GM12878 (cell line): ENCODE measurements around the gene OR4D5. TPM values are rescaled to one million over a fixed set of nuclear protein-coding genes. Genes with fewer than 3 reads are reported as not detected.

Experiments
- ATAC-seq: fragments of 200-7000 bp; cut with Tn5 transposase; 3 replicates; pipeline ENCODE4 v1.9.1; 2020; ENCODE audit warnings: mild to moderate bottlenecking, moderate library complexity
- Bru-seq: library from RNA; stranded (reverse); fragments of 400-500 nt; gene quantifications from one replicate; lab custom pipeline; 2021; lab: Mats Ljungman, UMichigan
- BruChase-seq, 2 experiments: library from RNA; stranded (reverse); fragments of 400-500 nt; gene quantifications; one replicate each; lab custom pipeline; 2021; lab: Mats Ljungman, UMichigan
- BruUV-seq: library from RNA; stranded (reverse); fragments of 400-500 nt; replicated peaks from 2 replicates; lab custom pipeline; 2021; lab: Mats Ljungman, UMichigan
- CTCF ChIA-PET: fragments of 300-600 bp; sonication (Branson Sonifier 250); formaldehyde crosslinking; extraction: SDS; loops from one replicate; lab custom pipeline; 2021; ENCODE audit warnings: inconsistent platforms; lab: Yijun Ruan, JAX
- POLR2A ChIA-PET: fragments of 350-600 bp; formaldehyde crosslinking; extraction: SDS; loops from one replicate; lab custom pipeline; 2021; ENCODE audit warnings: inconsistent platforms; lab: Charles Lee
- RAD21 ChIA-PET: fragments of 300-600 bp; sonication (Branson Sonifier 250); formaldehyde crosslinking; loops from one replicate; lab custom pipeline; 2023; ENCODE audit warnings: antibody characterized with exemption; ENCODE audit not compliant: unreplicated experiment; lab: Charles Lee
- SMC1A ChIA-PET: fragments of 300-600 bp; sonication (Branson Sonifier 250); formaldehyde crosslinking; loops from one replicate; lab custom pipeline; 2023; ENCODE audit not compliant: unreplicated experiment, uncharacterized antibody; lab: Charles Lee
- DNase-seq: peaks from one replicate; pipeline ENCODE4 v3.0.0-alpha.2; 2011; ENCODE audit warnings: low read depth, low spot score
- FAIRE-seq: peaks from 3 replicates; lab custom pipeline; 2011; peaks lifted over from hg19 to GRCh38; lab: Jason Lieb, UNC
- H2AFZ ChIP-seq: 2 replicates; pipeline ENCODE4 v1.6.0; 2011; ENCODE audit warnings: low read depth, low read length, control low read depth; ENCODE audit not compliant: control insufficient read depth
- H3K27ac ChIP-seq: 2 replicates; pipeline ENCODE4 v1.5.1; 2011; ENCODE audit warnings: control low read depth; ENCODE audit not compliant: control insufficient read depth, insufficient read depth
- H3K27me3 ChIP-seq, 2 experiments: replicated peaks in 1 of 2; 2 replicates each; pipeline versions ENCODE4 v1.6.0 to v1.6.1; 2011; ENCODE audit warnings: low read length in 1 of 2; ENCODE audit not compliant: control insufficient read depth in 2 of 2, insufficient read depth in 2 of 2
- H3K36me3 ChIP-seq, 2 experiments: 2 replicates each; pipeline ENCODE4 v1.5.1; 2011; ENCODE audit warnings: low read length in 1 of 2; ENCODE audit not compliant: control insufficient read depth in 2 of 2, insufficient read depth in 2 of 2
- H3K4me1 ChIP-seq: 2 replicates; pipeline ENCODE4 v1.6.1; 2011; ENCODE audit warnings: mild to moderate bottlenecking, low read length, moderate library complexity, mixed read lengths; ENCODE audit not compliant: control insufficient read depth, insufficient read depth
- H3K4me2 ChIP-seq: 2 replicates; pipeline ENCODE4 v1.6.0; 2011; ENCODE audit warnings: control low read depth; ENCODE audit not compliant: control insufficient read depth, insufficient read depth
- H3K4me3 ChIP-seq: fragments of 200-600 bp; sonication (generic); 2 replicates; pipeline ENCODE4 v1.5.1; 2016
- H3K79me2 ChIP-seq: 2 replicates; pipeline ENCODE4 v1.6.0; 2011; ENCODE audit warnings: low read length; ENCODE audit not compliant: control insufficient read depth, insufficient read depth
- H3K9ac ChIP-seq: 2 replicates; pipeline ENCODE4 v1.8.0; 2011; ENCODE audit warnings: low read length, control low read depth, mixed read lengths; ENCODE audit not compliant: control insufficient read depth, insufficient read depth
- H3K9me3 ChIP-seq: replicated peaks from 3 replicates; pipeline ENCODE4 v1.5.1; 2011; ENCODE audit warnings: mild to moderate bottlenecking, low read length; ENCODE audit not compliant: control insufficient read depth, insufficient read depth
- H4K20me1 ChIP-seq: 2 replicates; pipeline ENCODE4 v1.6.0; 2011; ENCODE audit not compliant: control insufficient read depth, insufficient read depth
- ATF3 ChIP-seq: IDR thresholded peaks from 2 replicates; pipeline ENCODE4 v1.6.1; 2011; ENCODE audit warnings: low read depth, mild to moderate bottlenecking, low read length, moderate library complexity, borderline replicate concordance; ENCODE audit errors: extremely low read depth
- BACH1 ChIP-seq: fragments of 450-650 bp; IDR thresholded peaks from 2 replicates; pipeline ENCODE4 v1.6.1; 2017; ENCODE audit warnings: mild to moderate bottlenecking, borderline replicate concordance
- ETV6 ChIP-seq, 2 experiments: fragments of 450-650 bp in 1 of 2; IDR thresholded peaks in 1 of 2; conservative IDR thresholded peaks in 1 of 2; 2 replicates each; pipeline ENCODE4 v1.6.1; 2014; ENCODE audit warnings: antibody characterized with exemption in 1 of 2, borderline replicate concordance in 1 of 2, low read depth in 1 of 2, mild to moderate bottlenecking in 1 of 2, moderate library complexity in 1 of 2
- GATAD2B ChIP-seq: fragments of 450-650 bp; conservative IDR thresholded peaks from 2 replicates; pipeline ENCODE4 v1.6.1; 2017; ENCODE audit warnings: low read depth, mild to moderate bottlenecking, moderate library complexity
- HDAC2 ChIP-seq: fragments of 200-600 bp; sonication (generic); IDR thresholded peaks from 2 replicates; pipeline ENCODE4 v1.6.1; 2017
- HDAC6 ChIP-seq: fragments of 200-600 bp; sonication (generic); IDR thresholded peaks from one replicate; pipeline ENCODE4 v1.8.0; 2017; ENCODE audit warnings: antibody characterized with exemption; ENCODE audit not compliant: unreplicated experiment
- LARP7 ChIP-seq: fragments of 450-650 bp; IDR thresholded peaks from 2 replicates; pipeline ENCODE4 v1.6.1; 2017; ENCODE audit warnings: mild to moderate bottlenecking
- MXI1 ChIP-seq: fragments of 150-350 bp; IDR thresholded peaks from 2 replicates; pipeline ENCODE4 v1.6.1; 2011; ENCODE audit warnings: low read depth, mild to moderate bottlenecking, inconsistent platforms, low read length, improper control_type of control experiment
- MYB ChIP-seq: fragments of 150-350 bp; IDR thresholded peaks from 2 replicates; pipeline ENCODE4 v1.6.1; 2014; ENCODE audit warnings: mild to moderate bottlenecking, low read depth, low read length, borderline replicate concordance
- NR2F1 ChIP-seq: fragments of 450-650 bp; conservative IDR thresholded peaks from 2 replicates; pipeline ENCODE4 v1.6.1; 2017; ENCODE audit warnings: mild to moderate bottlenecking
- SIN3A ChIP-seq: IDR thresholded peaks from 2 replicates; pipeline ENCODE4 v1.6.1; 2012; ENCODE audit warnings: low read depth, low read length, improper control_type of control experiment
- WGBS: methylation state at CpG from one replicate; pipeline ENCODE4 v1.1.6; 2016; ENCODE audit warnings: low lambda C conversion rate; ENCODE audit not compliant: insufficient replicate concordance, insufficient coverage; ENCODE audit errors: missing lambda C conversion rate; 5-methylcytosine and 5-hydroxymethylcytosine counted together
- in situ Hi-C: fragments of 300-500 bp; cut with MboI; formaldehyde crosslinking; loops from 9 replicates; pipeline ENCODE4 v1.14.3; 2018; ENCODE audit warnings: mixed read lengths
- intact Hi-C: fragments of 100-400 bp; cut with micrococcal nuclease; formaldehyde crosslinking; loops from one replicate; pipeline ENCODE4 v1.14.2; 2022; ENCODE audit not compliant: unreplicated experiment
- long read RNA-seq, 2 experiments: library from polyadenylated mRNA; unstranded; transcript quantifications; one replicate each; pipeline ENCODE4 v2.0.0, GENCODE V29; 2019 to 2020
- polyA minus RNA-seq, 3 experiments: library from RNA; depleted of rRNA, polyadenylated mRNA; stranded (reverse); fragments of >200 nt; gene quantifications; 2 replicates each; pipeline ENCODE4 v1.2.3, GENCODE V29; 2011
- polyA plus RNA-seq, 11 experiments: library from polyadenylated mRNA; depleted of rRNA in 4 of 11; unstranded in 6 of 11; stranded (reverse) in 5 of 11; fragments of >200 nt; fragmentation: Nextera tagmentation in 4 of 11; fragmentation: Illumina TruSeq in 1 of 11; extraction: Ambion mirVana in 4 of 11; extraction: Trizol in 1 of 11; gene quantifications; 1 replicate in 1 of 11; 2 replicates in 10 of 11; pipeline versions ENCODE4 v1.2.1 to v1.2.3, GENCODE V29; 2011 to 2016; ENCODE audit warnings: inconsistent platforms in 2 of 11, missing spikeins in 2 of 11, low read depth in 1 of 11
- total RNA-seq, 4 experiments: library from RNA; depleted of rRNA in 3 of 4; stranded (reverse); fragments of >200 nt in 3 of 4; fragmentation: Illumina TruSeq in 1 of 4; extraction: Trizol in 1 of 4; gene quantifications; 2 replicates each; pipeline versions ENCODE4 v1.2.1 to v1.2.3, GENCODE V29; 2013 to 2021
- TF ChIP-seq, protein P1 (sequence below): fragments of 450-650 bp; IDR thresholded peaks from 2 replicates; pipeline ENCODE4 v1.6.1; 2017; ENCODE audit warnings: mild to moderate bottlenecking, low read depth, inconsistent platforms; ENCODE audit not compliant: poor library complexity, severe bottlenecking
- TF ChIP-seq, protein P2 (sequence below): fragments of 450-650 bp; IDR thresholded peaks from 2 replicates; pipeline ENCODE4 v1.6.1; 2017; ENCODE audit warnings: low read depth, mild to moderate bottlenecking, moderate library complexity
- TF ChIP-seq, protein P3 (sequence below): IDR thresholded peaks from 2 replicates; pipeline ENCODE4 v1.6.1; 2011; ENCODE audit warnings: borderline replicate concordance, low read depth, mild to moderate bottlenecking, moderate library complexity, low read length; ENCODE audit not compliant: insufficient read depth, poor library complexity, severe bottlenecking

OR4D5 gene
- not detected in 2 replicates for total RNA-seq (2013; cell fraction: nucleolus; rRNA removed)
- total RNA-seq (2014; rRNA removed) (not detected in 2 replicates), total RNA-seq (2014; rRNA removed; fragmentation: Illumina TruSeq; extraction: Trizol) (not detected in 2 replicates), total RNA-seq (2021) (not detected in 2 replicates), polyA plus RNA-seq (2011; rRNA removed) (not detected in 2 replicates), polyA plus RNA-seq (2014; fragmentation: Illumina TruSeq; extraction: Trizol) (not detected in 2 replicates), polyA plus RNA-seq (2014; fragmentation: Nextera tagmentation; extraction: Ambion mirVana) (not detected), polyA plus RNA-seq (2014; rRNA removed) (not detected in 2 replicates), polyA plus RNA-seq (2016; fragmentation: Nextera tagmentation; extraction: Ambion mirVana) (not detected), polyA minus RNA-seq (2011; rRNA and poly(A)+ RNA removed) (not detected in 2 replicates), Bru-seq, nascent RNA (not detected), BruChase-seq, experiment 1, labeled RNA remaining after a 6-hour chase (not detected), BruChase-seq, experiment 2, labeled RNA remaining after a 2-hour chase (not detected)
- not detected for polyA plus RNA-seq (2011; ENCODE audit: low read depth)
- not detected in 2 replicates for polyA plus RNA-seq (2011; cell fraction: cytosol; rRNA removed)
- not detected in 2 replicates for polyA plus RNA-seq (2011; cell fraction: nucleus; rRNA removed)
- not detected in 2 replicates for polyA plus RNA-seq (2012)
- not detected in 2 replicates for polyA minus RNA-seq (2011; cell fraction: cytosol; rRNA and poly(A)+ RNA removed)
- polyA minus RNA-seq (2011; cell fraction: nucleus; rRNA and poly(A)+ RNA removed) = not detected in 2 replicates
- long read RNA-seq, experiment 1 = 0 reads
- long read RNA-seq, experiment 2 = 0 reads

DNA sequence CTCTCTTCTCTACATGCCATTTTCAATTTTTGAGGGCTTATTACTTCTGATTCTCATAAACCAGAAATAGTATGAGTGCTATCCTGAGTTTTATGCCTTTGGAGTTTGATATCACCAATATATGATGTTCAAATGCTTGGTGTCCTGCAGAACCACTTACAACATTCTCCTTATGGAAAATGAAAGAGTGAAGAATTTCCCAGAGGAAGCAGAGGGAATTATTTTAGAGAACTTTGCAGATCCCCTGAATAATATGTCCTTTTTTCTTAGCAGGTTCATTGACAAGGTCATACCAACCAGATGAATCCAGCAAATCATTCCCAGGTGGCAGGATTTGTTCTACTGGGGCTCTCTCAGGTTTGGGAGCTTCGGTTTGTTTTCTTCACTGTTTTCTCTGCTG lies at the start of gene OR4D5:
OR4D5 (plus strand) TSS at position 301 of the 400 bp plus-strand sequence; CDS start at position 301, 0 bp downstream.
- no peak within 1 kb of the TSS for H3K4me3 ChIP-seq
- in situ Hi-C loops (no loop called here), intact Hi-C loops (no loop called here)
- ATAC-seq = no peak
- RAD21 ChIA-PET = no interaction called here
- no peaks in the 10 kb centered on the region for H3K9me3 ChIP-seq
- DNase-seq = no peak
- SMC1A ChIA-PET = no interaction called here
- 8% methylated on average over 1 of the region's 1 CpG for WGBS
- POLR2A ChIA-PET = no interaction called here
- H3K27ac ChIP-seq = no peak within 1 kb of the TSS
- H3K36me3 ChIP-seq = no peaks in the 10 kb centered on the region
- H4K20me1 ChIP-seq = no peaks in the 10 kb centered on the region
- no peaks in the 10 kb centered on the region for H3K79me2 ChIP-seq
- no peak within 1 kb of the TSS for H2AFZ ChIP-seq
- CTCF ChIA-PET = interaction anchor here (1.3 kb wide), 1 partner anchor 10 kb away, joined by 3 read pairs; no protein-coding TSS in a partner anchor
- no peak within 1 kb of the TSS for H3K9ac ChIP-seq
- no TSS peak for BruUV-seq
- no peak within 1 kb of the TSS for H3K4me2 ChIP-seq
- H3K27me3 ChIP-seq = no peaks in the 10 kb centered on the region; a peak in 1 of 4 replicates
- H3K4me1 ChIP-seq = no peaks in the 10 kb centered on the region
- FAIRE-seq = no peak
- TF ChIP-seq GATAD2B (no peak), NR2F1 (no peak), MYB (no peak), HDAC6 (no peak), ETV6 (conservative IDR thresholded peaks at IDR 0.05 in 1 of 2, IDR thresholded peaks at IDR 0.05 in 1 of 2; ENCODE audit: borderline replicate concordance in 1 of 2, low read depth in 1 of 2) (no peak), ATF3 (no peak), HDAC2 (no peak), LARP7 (no peak), SIN3A (no peak), BACH1 (no peak), MXI1 (no peak)
- TF ChIP-seq, protein P1, sequence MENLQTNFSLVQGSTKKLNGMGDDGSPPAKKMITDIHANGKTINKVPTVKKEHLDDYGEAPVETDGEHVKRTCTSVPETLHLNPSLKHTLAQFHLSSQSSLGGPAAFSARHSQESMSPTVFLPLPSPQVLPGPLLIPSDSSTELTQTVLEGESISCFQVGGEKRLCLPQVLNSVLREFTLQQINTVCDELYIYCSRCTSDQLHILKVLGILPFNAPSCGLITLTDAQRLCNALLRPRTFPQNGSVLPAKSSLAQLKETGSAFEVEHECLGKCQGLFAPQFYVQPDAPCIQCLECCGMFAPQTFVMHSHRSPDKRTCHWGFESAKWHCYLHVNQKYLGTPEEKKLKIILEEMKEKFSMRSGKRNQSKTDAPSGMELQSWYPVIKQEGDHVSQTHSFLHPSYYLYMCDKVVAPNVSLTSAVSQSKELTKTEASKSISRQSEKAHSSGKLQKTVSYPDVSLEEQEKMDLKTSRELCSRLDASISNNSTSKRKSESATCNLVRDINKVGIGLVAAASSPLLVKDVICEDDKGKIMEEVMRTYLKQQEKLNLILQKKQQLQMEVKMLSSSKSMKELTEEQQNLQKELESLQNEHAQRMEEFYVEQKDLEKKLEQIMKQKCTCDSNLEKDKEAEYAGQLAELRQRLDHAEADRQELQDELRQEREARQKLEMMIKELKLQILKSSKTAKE = no peak
- TF ChIP-seq, protein P2, sequence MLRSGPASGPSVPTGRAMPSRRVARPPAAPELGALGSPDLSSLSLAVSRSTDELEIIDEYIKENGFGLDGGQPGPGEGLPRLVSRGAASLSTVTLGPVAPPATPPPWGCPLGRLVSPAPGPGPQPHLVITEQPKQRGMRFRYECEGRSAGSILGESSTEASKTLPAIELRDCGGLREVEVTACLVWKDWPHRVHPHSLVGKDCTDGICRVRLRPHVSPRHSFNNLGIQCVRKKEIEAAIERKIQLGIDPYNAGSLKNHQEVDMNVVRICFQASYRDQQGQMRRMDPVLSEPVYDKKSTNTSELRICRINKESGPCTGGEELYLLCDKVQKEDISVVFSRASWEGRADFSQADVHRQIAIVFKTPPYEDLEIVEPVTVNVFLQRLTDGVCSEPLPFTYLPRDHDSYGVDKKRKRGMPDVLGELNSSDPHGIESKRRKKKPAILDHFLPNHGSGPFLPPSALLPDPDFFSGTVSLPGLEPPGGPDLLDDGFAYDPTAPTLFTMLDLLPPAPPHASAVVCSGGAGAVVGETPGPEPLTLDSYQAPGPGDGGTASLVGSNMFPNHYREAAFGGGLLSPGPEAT = no peak
- TF ChIP-seq, protein P3, sequence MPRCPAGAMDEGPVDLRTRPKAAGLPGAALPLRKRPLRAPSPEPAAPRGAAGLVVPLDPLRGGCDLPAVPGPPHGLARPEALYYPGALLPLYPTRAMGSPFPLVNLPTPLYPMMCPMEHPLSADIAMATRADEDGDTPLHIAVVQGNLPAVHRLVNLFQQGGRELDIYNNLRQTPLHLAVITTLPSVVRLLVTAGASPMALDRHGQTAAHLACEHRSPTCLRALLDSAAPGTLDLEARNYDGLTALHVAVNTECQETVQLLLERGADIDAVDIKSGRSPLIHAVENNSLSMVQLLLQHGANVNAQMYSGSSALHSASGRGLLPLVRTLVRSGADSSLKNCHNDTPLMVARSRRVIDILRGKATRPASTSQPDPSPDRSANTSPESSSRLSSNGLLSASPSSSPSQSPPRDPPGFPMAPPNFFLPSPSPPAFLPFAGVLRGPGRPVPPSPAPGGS = no peak
